NOMO-1 treated with DMSO at 0.1 percent for 48 hours (cell line): ENCODE data around the gene HJV.

ENCODE experiments used
- DNase-seq: peaks from one replicate; lab custom pipeline; 2025; ENCODE audit not compliant: unreplicated experiment; lab: John Stamatoyannopoulos, UW

Gene HJV

DNA sequence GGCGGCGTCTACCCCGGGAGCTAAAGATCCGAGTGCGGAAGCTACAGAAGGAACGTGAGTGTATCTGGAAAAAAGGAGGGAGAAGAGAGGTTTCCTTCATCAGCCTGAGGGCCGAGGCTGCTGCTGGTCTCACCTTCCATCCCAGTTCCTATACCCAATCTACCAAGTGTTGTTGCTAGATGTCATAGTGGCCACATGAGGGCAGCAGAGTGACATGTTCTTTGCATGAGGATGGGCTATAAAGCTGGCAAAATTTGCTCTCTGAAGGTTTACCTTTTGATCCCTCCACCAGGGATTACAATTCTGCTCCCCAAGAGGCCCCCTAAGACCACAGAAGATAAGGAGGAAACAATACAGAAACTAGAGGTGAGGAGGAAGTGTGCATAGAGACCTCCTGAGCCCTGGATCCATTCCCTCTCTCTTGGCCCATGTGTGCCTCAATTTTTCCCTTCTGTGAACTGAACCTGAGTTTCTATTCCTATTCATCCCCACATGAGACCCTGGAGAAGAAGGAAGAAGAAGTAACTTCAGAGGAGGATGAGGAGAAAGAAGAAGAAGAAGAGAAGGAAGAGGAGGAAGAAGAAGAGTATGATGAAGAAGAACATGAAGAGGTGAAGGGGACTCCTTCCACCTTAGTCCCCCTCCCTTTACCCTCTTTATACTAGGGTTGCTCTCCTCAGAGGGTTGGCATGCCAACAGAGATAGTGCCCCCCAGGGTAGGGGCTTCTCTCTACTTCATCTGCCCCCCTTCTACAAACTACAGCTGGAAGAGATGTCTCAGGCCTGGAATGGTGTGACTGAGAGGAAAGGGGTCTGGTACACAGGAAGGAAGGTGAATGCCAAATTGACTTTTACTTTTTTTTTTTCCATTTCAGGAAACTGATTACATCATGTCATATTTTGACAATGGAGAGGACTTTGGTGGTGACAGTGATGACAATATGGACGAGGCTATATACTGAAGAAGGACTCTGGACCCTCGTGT lies 43.8 kb downstream of the HJV start:
- peak; percentile 83 for DNase-seq

DNA sequence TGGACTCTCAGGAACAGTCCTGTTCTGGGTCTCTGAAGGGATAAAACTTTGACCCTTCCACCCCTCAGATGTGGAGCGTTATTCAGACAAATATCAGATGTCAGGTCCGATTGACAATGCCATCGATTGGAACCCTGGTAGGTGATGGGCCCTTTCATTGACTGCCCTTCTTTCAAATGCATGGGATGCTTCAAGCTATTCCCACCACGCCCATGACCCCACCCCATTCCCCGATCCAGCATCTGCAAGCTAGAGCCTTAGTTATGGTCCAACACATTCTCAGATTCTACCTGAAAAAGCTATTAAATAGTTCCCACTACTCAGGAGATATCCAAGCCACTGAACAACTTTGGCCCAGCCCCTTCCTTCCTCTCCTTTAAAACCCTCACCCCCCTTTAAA lies 44.5 kb downstream of the HJV start:
- DNase-seq = no peak

DNA sequence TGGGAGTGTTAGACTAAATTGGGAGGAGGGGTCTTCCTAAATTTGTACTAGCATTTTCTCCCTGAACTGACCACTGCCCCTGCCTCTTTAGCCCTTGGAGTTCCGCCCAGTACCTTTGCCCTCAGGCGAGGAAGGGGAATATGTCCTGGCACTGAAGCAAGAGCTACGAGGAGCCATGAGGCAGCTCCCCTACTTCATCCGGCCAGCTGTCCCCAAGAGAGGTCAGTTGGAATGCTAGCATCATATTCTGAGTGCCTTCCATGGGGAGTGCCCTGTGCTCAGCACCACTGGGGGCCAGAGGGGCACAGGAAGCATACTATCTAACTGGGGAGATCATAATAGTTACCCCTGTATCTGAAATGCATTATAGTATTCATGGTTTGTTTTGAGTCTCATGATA lies 46.3 kb downstream of the HJV start:
- no peak for DNase-seq

DNA sequence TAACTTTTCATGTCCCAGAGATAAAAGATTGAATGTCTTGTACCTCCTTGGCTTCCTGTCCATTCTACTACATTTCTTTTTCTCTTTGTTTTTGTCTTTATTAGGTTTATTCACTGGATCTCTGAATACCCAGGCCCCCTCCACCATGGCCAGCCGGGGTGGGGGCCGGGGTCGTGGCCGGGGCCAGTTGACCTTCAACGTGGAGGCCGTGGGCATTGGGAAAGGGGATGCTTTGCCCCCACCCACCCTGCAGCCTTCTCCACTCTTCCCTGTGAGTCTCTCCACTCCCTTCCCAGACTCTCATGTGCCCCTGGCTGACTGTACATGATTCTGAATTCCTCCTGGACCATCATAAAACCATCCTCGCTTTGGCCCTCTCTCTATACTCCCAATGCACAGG lies 46.8 kb downstream of the HJV start:
- no peak for DNase-seq

DNA sequence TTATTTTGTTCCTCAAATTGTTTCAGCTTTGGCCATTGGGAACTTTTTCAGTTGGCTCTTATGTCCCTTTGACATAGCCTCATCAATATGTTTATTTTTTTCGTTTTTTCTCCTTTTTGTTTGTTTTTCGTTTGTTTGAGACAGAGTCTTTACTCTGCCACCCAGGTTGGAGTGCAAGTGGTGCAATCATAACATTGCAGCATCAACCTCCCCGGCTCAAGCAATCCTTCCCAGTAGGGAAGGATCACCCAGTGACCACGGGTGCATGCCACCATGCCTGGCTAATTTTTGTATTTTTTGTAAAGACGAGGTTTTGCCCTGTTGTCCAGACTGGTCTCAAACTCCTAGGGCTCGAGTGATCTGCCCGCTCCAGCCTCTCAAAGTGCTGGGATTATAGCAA lies 49.0 kb downstream of the HJV start:
- no peak for DNase-seq
